NK-92 treated with Interleukin-12 subunit alpha and Interleukin-12 subunit beta, amount 100 ng/mL, for 24 hours (cell line): Measurements from ENCODE around the gene RAB3IL1.

Experiments used
- DNase-seq: peaks from one replicate; lab custom pipeline; 2025; lab: John Stamatoyannopoulos, UW

RAB3IL1 gene

DNA sequence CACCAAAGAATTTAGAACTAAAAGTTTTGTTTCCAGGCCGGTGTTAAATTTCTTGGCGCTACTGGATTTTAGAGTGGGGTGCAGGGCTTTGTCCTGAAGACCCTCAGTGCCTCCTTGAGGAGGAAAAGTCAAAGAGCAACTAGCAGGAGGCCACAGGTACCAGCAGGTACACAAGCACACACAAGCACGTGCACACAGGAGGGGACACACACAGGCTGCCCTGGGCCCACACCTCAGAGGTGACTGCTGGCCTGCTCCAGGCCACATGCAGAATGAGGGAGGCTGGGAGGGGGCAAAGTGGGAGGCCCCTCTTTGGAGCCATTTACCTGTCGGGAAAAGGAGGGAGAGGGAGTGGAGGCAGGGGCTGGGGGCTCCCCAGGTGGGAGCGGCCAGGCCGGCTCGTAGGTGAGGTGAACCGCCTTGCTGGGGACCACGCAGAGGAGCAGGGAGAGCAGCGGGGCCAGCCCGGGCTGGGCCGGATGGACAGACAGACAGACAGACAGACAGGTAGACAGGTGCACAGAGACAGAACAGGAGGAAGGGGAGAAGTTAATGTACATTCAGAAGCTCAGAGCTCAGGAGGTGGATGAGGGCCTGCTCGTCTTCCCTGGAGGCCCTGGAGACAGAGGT is 12.2 kb downstream of the RAB3IL1 start:
- no peak for DNase-seq

DNA sequence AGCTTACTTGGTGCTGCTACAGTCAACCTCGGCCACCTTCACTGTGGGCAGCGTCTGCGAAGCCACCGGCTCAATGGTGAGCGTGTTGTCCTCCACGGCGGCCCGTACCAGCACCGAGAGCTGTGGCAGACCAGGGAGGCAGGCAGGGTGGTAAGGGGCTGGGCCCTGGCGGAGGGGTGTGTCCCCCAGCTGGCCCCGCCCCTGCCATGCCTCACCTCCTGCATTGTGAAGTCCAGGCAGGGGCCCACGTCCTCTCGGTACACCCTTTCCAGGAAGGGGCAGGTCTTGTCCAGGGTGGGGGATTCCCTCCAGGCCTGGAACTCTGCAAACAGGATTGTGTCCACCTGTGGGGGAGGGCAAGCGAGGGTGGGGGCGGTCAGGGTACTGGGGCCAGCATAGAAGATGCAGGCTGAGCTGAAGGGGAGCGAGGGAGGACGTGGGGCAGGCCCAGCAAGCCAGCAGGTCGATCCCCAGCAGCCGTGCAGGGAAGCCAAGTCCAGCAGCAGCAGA is 12.8 kb downstream of the RAB3IL1 start:
- no peak for DNase-seq

DNA sequence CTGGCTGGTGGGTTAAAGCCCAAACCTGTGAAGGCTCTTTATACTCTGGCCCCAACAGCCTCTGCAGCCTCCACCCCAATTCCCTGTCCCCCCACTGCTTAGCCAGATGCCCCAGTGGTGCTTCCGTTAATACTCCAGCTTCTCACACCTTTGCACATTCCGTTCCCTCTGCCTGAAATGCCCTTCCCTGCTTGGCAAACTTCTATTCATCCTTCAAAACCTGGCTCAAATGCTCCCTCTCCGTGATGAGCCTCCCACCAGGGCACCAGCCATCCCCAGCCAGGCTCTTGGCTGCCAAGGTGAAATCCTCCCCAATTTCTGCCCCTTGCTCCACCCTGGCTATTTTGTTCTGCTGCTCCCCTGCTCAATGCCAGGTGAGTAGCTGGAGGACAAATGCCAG is 13.5 kb downstream of the RAB3IL1 start:
- DNase-seq, result no peak

DNA sequence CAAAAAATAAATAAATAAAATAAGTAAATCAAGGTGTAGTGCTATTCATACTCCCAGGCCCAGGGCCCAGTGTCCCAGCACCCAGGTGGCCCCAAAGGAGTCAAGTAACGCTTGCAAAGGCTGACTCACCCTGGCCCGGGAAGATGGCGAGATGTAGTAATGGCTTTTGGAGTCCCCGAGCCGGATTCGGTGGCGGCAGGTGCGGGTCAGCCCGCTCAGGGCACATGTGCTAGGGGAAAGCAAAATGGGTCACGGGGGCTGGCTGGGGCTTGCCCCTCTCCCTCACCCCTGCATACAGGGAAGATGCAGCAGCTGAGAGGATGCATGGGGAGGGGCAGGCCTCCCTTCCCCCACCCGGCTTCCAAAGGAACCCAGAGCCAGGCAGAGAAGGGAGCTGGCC is 15.1 kb downstream of the RAB3IL1 start:
- DNase-seq, result no peak

DNA sequence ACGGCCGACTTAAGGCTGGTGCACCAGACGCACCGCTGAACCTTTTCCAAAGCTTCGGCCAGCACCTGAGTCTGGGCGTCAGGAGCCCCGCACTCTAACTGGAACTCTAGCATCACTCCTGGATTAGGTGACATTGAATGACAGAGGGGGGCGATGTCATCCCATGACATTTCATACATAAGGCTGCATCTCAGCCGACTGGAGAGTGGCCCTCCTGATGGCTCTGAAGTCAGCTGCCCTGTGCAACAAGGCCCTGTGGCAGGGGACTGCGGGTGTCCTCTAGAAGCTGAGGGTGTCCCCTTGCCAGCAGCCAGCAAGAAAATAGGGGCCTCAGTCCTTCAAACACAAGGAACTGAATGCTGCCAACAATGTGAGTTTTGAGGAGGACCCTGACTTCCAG is 16.0 kb downstream of the RAB3IL1 start:
- DNase-seq, result no peak

DNA sequence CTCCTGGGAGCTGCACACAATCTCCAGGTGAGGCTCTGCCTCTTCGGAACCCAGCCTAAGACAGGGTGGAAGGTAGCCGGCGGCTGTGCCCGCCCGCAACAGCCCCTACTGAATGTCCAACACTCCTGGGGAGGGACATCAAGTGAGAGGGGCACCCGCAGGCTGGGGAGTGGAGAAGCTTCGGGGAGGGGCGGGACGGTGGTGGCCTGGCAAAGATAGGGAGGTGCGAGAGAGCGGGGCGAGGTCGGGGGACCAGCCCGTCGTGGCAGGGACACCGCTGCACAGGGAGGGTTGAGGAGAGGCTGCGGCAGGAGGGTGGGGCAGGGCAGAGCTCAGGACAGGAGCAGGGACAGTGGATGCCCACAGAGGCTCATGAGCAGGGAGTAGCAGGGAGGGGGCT is 17.1 kb downstream of the RAB3IL1 start:
- no peak for DNase-seq

DNA sequence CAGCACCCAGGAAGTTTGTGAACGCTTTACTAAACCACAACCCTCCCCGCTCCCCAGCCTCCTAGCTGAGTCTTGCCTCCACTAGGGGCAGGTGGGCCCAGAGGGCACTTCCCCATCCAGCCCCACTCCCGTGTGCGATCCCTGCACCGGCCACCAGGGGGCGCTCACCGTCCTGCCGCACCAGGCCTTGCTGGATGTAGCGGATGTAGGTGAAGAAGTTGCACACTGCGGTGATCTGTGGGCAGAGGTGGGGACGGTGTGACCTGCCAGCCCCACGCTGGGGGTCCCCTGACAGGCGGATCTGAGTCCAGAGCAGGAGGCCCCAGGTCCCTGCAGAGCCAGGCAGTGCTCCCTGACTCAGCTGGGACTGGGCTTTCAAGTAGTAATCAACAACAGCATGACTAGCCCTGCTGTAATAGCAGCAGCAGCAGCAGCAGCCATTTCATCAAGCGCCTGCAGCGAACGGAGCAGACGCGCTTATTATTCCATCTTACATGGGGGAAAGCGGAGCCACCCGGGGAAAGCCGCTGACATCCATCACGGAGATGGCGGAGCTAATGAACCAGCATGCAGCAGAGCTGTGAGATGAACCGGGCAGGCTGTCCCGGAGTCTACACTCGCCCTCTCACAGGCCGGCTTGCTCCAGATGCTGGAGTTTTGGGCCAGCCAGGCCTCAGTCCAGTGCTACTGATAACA is 18.1 kb downstream of the RAB3IL1 start:
- peak; percentile 71 for DNase-seq

DNA sequence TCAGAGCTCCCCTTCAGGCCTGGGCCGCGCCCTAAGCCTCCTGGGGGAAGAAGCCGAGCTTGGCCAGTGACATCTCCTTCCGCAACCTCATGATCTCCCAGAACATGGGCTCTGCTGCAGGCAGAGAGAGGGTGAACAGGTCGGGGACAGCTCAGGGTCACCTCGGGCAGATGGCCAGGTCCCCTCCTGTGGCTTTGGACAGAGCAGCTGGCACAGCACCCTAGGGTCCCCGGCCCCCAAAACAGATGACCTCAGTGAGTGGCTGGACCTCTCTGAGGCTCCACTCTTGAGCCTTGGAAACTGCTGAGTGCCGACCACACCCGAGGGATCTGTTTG is 19.2 kb downstream of the RAB3IL1 start:
- no peak for DNase-seq

DNA sequence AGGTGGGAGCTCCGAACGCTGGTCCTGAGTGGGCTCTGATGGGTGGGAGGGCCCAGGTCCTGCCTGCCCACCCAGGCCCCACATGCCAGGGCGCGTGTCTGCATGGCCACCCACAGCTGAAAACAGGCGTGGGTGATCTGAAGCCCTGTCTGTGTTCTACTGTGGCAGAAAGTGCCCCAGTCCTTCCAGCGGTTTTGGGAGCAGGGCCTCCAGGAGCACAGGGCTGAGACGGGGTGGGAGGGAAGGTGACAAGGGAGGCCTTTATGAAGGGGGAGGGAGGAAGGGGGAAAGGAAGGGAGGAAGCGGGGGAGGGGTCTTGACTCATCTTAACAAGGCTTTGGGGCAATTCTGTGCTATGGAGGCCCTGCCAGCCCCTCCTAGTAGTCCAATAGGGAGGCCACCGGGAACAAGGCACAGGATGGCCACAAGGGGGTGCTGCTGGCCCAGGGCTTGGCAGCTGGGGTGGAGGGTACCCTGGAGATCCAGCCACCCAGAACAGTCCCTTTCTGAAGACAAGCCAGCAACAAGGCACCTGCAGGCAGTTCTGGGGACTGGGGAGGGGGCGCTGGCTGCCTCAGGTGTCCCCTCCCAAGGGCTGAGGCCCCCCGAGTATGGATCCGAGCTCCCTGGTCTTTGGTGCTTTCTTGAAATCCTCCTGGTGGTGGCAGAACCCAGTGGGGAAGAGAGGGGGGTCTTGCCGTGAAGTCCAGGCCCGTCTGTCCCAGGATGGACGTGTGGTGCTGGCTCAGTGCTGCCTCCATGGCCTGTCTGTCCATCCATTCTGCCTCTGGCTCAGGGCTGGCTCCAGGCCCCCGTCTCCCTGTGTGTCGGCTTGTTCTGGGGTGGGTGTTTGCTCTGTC is 19.7 kb downstream of the RAB3IL1 start:
- DNase-seq, result peak; percentile 67

DNA sequence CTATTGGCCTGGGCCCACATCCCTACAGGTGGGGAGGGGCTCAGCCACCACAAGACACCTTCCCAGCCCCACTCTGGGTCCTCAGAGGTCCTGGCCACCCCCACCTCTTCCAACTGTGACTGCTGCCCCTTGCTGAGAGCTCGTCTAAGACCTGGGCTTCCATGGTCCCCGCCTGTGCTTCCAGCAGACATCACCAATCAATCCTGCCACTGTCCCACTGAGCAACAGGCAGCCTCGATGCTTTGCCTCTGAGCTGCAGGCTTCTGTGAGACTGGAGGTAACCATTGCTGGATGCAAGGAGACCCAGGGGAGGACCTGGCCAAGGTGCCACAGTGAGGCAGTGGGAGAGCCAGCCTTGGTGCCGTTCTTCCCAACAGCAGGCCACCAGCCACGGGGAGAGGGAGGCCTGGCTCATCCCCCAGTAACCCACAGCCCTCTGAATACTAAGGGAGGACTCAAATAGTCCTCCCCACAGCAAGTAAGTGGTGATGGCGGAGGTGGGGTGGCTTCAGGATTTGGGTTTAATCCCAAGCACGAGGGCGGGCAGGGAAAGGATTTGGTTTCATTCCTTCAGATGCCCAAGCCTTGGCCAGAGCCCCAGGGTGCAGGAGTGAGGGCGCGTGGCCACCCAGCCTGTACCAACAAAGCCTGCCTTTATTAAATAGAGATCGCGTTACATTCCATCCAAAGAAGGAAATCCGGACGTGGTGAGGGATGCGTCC is 20.5 kb downstream of the RAB3IL1 start:
- no peak for DNase-seq

DNA sequence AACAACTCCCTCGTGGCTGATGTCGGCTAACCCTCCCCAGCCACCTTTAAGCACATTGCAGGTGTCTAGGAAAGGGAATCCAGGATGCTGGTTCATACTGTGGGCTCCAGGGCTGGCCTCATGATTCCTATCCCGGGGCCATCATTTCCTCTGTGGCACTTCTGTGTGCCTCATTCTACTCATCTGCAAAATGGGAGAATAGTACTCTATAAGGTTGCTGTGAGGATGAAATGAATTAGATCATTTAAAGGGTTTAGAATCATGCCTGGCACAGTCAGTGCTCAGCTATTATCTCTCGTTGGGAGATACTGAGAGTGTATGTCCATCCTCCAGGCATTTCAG is 21.7 kb downstream of the RAB3IL1 start:
- DNase-seq, result no peak

DNA sequence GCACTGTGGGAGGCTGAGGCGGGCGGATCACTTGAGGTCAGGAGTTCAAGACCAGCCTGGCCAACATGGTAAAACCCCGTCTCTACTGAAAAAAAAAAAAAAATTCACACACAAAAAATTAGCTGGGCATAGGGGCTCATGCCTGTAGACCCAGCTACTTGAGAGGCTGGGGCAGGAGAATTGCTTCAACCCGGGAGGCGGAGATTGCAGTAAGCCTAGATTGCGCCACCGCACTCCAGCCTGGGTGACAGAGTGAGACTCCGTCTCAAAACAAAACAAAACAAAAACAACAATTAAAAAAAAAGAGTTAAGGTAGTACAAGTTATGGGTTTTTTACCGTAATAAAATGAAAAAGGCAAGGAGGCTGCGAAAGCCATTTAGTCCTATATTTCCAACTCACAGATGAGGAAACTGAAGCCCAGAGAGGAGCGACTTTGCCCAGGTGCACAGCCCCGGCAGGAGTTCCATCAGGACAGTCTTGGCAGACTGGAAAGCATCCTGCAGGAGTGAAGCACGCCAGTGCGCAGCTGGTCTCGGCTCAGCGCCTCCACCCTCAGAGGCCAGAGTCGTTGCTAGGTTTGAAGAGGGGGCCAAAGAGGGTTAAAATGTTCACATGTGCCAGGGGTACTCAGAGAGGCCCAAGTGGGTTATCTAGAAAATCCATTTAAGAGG is 22.2 kb downstream of the RAB3IL1 start:
- DNase-seq, result no peak

DNA sequence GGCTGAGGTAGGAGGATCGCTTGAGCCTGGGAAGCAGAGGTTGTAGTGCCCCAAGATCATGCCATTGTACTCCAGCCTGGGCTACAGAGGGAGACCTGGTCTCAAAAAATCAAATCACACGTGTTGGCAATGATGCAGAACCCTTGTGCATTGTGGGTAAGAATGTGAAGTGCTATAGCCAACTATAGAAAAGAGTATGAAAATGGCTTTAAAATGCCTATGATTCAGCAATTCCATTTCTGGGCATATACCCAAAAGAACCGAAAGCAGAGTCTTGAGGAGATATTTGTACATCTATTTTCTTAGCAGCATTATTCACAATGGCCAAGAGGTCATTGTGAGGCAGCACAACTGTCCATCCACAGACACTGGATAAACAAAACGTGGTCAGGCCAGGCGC is 23.4 kb downstream of the RAB3IL1 start:
- no peak for DNase-seq

DNA sequence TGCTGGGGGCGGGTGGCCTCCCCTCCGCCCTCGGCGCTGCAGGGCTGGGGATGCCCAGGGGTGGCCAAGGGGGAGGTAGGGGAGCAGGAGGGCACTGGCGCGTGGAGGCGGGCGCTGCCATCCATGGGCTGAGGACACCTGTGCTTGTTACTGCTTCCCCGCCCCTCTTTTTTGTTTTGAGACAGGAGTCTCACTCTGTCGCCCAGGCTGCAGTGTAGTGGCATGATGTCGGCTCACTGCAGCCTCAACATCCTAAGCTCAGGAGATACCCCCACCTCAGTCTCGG is 25.3 kb downstream of the RAB3IL1 start:
- DNase-seq, result no peak

DNA sequence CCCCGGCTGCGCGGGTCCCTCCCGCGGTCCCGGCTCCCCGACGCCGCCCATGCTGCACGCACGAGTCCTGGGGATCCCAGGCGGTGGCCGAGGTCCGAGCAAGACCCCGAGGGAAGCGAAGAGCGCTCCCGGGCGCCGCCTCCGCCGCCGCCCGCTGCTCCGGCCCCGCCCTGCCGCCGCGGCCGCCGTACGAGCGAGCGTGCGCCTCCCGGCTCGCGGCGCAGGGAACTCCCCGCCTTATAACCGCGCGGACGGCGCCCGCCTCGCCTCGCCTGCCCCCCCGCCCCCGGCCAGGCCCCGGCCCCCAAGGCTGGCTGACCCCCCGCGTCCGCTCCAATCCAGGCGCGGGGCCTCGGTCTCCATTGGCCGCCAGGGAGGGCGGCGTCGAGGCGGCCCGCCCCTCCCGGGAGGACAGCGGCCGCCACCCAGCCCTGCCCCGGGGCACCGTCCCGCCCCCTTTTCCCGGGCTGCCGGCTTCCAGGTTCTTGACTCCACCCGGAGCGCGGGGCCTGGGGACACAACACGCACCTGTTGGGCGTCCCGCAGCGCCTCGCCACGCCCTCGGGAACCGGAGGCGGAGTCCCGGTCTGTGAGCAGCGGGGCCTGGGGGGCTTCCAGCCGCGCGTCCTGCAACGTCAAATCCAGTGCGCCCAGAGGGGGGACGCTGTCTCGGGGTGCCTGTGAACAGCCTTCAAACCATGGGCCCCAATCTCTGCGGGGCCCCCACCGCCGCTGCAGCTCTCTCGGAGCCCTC is 25.9 kb downstream of the RAB3IL1 start, which contains the start of gene FADS3:
Gene FADS3 (minus strand): TSS at position 215 of the 754 bp plus-strand sequence. CDS start 164 bp downstream, at position 51.
- DNase-seq, result peak; percentile 38

DNA sequence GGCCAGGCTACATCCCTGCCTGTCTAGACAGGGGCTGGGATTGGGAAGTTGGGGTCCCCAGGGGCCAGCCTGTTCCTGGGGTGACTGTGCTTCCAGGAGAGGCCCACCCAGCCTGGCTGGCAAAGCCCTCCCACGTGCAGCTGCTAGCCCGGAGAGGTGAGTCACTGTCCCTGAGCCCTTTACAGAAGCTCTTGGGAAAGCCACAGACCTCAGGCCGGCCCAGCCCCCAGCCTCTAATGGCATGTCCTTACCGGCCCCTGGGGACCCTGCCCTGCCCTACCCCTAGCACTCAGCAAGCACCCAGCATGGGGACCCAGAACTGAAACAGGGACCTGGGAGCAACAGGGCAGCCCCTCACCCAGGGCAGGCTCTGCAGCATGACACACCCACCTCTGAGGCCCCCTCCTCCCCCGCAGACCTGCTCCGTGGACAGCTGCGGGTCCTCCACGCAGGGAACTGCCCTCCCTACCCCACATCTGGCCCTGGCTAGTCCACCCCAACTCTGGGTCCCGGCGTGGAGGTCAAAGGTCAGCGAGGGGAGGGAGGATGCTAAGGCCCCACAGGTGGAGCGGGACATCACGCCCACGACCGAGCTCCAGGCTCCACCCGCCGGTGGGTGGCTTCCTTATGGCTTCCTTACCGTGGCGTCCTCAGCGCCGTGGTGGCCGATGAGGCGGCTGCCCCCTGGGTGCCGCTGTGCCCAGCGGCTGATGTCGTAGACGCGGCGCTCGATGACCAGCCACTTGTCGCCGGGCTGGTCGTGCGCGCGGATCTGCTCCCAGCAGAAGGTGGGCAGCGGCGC is 26.6 kb downstream of the RAB3IL1 start:
- no peak for DNase-seq

DNA sequence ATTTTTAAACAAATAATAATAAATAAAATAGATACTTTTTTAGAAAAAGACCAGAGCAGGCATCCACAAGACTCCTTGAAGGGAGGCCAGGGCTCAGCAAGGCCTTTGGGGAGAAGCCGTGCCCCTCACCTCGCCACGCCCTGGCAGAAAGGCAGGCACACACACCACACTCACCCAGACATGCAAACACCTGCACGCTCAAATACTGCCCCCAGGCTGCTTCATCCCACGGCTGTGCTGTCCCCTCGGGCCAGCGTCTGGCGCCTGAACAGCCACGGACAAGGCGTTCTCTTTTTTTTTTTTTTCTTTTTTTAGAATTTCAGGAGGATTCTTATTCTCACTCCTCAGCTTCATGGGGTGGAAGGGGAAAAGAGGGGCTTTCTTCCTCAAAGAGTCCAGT is 27.5 kb downstream of the RAB3IL1 start:
- no peak for DNase-seq

DNA sequence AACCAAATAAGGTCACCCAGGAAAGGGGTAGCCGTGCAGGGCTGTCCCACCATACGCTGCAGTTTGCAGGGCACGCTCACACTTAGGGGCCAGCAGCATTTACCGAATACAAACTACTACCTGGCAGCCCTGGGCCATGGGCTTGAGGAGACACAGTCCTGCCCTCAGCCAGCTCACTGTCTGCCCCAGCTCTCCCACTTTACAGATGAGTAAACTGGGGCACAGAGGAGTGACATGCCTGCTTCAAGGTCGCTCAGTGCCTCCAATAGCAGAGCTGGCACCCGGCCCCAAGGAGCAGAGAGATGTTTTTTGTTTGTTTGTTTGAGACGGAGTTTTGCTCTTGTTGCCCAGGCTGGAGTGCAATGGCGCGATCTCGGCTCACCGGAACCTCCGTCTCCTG is 28.8 kb downstream of the RAB3IL1 start:
- DNase-seq, result no peak

DNA sequence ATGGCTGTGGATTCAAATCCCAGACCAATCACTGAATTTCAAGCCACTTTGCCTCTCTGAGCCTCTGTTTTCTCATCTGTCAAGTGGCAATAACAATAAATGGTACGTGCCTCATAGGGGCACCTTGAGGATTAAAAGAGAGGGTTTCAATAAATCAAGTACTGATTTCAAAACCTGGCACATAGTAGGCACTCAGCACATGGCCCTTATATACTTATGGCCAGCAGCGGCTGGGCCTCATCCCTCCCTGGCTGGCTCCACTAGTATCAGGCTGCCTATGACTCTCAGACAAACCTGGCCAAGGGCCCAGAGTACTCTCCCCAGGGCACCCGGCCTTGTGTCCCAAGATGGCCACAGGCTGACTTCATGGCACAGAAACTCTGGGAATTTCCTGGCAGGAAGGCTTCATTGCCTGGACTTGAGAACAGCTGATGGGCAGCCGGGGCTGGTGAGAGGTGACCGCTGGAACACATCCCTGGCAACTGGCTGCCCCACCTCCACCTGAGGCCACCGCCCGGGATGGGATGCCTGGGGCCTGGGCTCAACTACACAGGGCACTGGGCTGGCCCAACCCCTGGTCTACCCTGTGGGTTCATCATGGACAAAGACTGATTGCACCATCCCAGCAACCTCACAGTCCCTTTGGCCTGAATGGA is 29.4 kb downstream of the RAB3IL1 start:
- DNase-seq, result no peak

DNA sequence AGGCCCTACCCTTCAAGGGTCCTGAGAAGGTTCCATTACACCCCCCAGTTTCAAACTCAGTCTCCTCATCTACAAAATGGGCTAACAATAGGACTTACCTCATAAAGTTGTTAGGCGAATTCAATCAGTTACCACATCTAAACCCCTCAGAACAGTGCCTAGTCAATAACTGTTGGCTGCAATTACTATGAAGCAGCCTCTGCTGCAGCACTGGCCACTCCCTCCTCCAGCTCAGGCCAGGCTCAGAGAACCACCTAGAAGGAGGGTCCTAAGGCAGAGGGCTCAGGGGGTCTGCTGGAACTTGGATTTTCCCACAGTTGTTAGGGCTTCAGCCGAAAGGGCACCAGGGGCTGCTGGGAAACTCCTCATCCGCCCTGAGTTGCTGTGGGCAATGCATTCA is 30.7 kb downstream of the RAB3IL1 start:
- DNase-seq, result no peak
